ENCODE measurements around the gene ZDHHC8.

ZDHHC8 gene

GRCh38 chr22:20128902-20129746, 2.5 kb upstream of the ZDHHC8 start:
- DNase-seq = peak in 11 of 51 donors; percentile 12 to 38 (median 29)

- DNase-seq = no peak
These were observed 1.9 kb upstream of the ZDHHC8 start for GRCh38 chr22:20129747-20130014.

DNA sequence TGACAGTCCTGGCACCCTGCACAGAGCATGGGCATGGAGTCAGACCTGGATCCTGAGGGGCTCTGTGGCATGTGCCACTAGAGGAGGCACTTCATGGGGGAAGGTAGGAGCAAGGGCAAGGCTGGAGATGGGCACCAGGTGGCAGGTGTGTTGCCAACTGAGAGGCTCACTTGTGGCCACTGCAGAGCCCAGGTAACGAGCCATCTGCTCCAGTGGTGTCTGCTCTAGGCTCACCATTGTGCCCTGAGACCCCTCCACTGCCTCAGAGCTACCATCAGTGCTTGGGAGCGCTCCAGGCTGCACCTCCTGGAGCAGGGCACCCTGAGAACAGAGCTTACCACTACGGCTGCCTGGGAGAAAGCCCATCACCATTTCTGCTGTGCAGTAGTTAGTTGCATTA, 1.3 kb upstream of the ZDHHC8 start:
- DNase-seq = no peak

DNA sequence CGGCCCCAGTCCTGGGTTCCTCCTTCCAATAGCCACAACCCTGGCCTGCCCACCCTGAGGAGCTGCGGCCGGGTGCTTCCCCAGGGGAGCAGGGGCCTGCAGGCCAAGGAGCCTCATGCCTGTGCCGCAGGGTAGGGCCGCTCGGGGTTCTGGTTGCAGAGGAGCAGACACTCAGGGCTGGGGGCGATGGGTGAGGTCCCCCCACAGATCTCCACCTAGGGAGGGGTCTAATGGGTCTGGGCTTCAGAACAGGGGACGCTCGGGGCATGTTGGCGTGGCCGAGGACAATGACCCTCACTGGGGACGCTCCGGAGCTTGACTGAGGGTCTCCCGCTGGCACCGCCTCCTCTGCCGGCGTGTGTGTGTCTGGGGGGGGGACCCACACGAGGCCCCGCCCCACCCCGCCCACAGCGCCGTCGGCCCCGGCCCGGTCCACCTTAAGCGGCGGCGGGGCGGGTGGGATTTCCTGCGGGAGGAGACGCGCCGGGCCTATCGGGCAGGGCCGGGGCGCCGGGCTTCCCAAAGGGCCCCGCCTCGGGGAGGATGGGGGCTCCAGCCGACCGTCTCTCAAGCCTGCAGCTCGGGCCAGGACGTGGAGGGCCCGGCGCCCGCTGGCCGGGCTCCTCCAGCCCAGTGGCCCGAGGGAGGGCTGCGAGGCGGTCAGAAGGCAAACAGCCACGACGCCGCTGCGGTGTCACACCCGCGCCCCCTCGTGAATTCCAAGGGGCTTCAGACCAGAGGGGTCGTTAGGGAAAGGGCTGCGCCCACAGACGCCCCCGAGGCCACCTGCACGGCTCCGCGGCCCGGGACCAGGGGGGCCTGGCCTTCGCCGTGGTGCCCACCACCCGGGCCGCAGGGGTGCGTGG, 640 bp upstream of the ZDHHC8 start:
- DNase-seq = peak; percentile 11 to 90 (median 75)

GRCh38 chr22:20131859-20132685, 468 bp downstream of the ZDHHC8 start:
- peak in 11 of 51 donors; percentile 17 to 61 (median 43) for DNase-seq

GRCh38 chr22:20132686-20133246, 1.2 kb downstream of the ZDHHC8 start:
- no peak for DNase-seq

GRCh38 chr22:20133930-20134549, 2.4 kb downstream of the ZDHHC8 start:
- DNase-seq = no peak

DNA sequence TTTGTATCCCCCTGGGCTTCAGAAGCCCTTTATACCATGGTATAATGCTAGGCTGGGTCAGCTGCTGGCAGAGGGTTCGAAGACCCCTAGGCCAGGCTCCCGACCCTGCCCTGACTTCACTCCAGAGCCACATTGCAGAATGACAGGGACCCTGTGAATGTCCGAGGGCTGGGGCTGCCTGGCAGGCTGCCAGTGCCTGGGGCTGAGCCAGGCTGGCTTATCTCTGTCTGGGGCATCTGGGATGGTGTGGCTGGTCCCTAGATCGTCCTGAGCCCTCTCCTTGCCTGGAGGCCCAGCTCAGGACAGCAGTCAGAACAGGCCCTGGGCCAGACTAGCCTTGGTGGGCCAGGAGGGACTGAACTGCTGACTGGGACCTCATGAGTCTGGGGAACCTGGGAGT, 3.7 kb downstream of the ZDHHC8 start:
- DNase-seq = no peak

GRCh38 chr22:20135806-20136602, 4.4 kb downstream of the ZDHHC8 start:
- no peak for DNase-seq

DNA sequence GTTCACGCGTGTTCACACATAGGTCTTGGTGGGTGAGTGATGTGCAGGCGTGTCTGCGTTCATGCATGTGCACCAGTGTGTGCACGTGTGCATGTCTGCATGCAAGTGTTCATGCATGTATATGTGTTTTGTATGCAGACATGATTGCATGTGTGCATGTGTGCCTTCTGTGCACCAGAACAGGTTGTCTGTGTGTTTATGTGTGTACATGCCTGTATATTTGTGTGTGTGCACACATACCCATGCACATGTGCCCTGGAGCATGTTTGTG, 4.9 kb downstream of the ZDHHC8 start:
- no peak for DNase-seq

DNA sequence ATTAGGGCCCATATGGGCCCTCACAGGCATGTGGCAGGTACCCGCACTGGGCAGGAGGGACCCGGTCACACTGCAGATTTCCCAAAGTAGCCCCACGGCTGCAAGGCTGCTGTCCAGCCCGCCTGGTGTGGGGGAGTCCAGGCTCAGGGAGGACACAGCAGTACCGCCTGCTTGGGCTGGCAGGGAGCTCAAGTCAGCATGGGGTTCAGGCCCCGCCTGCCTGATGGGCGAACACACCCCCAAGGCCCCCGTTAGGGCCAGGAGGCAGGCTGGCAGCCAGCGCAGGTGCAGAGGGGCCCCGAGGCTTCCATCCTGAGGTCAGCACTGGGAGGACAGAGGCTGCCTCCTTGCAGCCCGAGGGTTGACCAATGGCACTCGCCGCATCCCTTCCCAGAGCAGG, 5.5 kb downstream of the ZDHHC8 start:
- DNase-seq = no peak

GRCh38 chr22:20137671-20138416, 6.2 kb downstream of the ZDHHC8 start:
- DNase-seq = peak in 16 of 51 donors; percentile 9 to 62 (median 28)

- DNase-seq = peak in 2 of 51 donors; percentile 47 to 62
These were observed 6.8 kb downstream of the ZDHHC8 start for GRCh38 chr22:20138417-20138738.

GRCh38 chr22:20138868-20139267, 7.3 kb downstream of the ZDHHC8 start:
- DNase-seq = no peak

DNA sequence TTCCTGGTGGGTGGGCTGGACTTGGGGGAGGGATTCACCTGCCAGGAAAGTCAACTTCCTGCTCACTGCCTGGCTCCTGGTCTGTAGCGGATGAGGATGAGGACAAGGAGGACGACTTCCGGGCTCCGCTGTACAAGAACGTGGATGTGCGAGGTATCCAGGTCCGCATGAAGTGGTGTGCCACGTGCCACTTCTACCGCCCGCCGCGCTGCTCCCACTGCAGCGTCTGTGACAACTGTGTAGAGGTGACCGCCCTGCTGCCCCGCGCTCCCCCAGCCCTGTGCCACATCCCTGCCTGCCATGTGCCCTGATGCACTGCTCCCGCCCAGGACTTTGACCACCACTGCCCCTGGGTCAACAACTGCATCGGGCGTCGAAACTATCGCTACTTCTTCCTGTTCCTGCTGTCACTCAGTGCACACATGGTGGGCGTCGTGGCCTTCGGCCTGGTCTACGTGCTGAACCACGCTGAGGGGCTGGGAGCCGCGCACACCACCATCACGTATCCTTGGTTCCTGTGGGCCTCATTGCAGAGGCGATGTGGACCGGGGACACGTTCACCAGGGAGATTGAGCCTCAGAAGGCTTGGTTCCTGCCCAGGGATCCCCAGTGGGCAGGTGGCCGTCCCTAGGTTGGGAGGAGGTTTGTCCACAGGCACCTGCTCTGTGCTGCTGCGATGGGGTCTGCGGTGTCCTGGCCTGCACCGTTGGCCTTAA, 7.9 kb downstream of the ZDHHC8 start:
- no peak for DNase-seq

GRCh38 chr22:20140107-20140445, 8.5 kb downstream of the ZDHHC8 start:
- no peak for DNase-seq

- no peak for DNase-seq
These were observed 8.9 kb downstream of the ZDHHC8 start for GRCh38 chr22:20140521-20140964.

GRCh38 chr22:20141186-20142077, 9.8 kb downstream of the ZDHHC8 start:
- no peak for DNase-seq

Measured in hypothalamus (tissue), 51 donors.